GM21528 (cell line): ENCODE results near the gene BANF2.
"Not testable (repeated sequence)": the region's sequence is repeated elsewhere in the genome, so short reads cannot be mapped to it uniquely, and the experiment has no call there.

Experiments
- ATAC-seq: cut with Tn5 transposase; IDR thresholded peaks from one replicate; pipeline ENCODE4 v1.9.1; 2021; ENCODE audit warnings: mild to moderate bottlenecking, moderate library complexity; ENCODE audit not compliant: unreplicated experiment, low FRiP score

BANF2 gene

DNA sequence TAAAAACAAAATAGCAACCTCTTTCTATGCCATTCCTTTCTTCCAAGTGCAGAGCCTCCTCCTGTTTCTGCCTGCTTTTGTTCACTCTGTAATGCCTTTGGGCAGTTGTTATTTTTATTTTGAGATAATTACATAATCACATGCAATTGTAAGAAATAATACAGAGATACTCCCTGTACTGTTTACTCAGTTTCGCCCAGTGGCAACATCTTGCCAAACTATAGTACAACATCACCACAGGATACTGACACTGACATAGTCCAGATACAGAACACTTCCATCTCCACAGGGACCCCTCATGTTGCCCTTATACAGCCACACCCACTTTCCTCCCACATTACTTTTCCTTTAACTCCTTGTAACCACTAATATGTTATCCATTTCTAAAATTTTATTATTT is 59.7 kb downstream of the BANF2 start:
- ATAC-seq, result no peak

DNA sequence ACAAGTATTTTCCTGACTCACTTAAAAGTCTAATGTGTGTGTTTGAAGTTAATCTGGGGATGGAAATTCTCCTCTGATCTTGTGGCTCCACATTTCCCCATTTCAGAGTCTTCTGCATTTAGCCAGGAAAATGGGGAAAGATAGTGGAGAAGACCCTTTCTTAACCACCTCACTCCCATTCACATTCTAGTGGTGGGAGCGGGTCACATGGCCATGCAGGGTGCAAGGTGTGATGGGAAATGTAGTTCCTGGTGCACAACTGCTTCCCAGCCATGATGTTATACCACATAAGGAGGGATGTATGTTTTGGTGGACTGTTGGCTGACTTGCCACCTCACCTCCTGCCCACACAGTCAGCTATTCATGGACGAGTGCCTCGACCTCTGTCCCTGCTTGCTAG is 61.8 kb downstream of the BANF2 start:
- ATAC-seq, result no peak

DNA sequence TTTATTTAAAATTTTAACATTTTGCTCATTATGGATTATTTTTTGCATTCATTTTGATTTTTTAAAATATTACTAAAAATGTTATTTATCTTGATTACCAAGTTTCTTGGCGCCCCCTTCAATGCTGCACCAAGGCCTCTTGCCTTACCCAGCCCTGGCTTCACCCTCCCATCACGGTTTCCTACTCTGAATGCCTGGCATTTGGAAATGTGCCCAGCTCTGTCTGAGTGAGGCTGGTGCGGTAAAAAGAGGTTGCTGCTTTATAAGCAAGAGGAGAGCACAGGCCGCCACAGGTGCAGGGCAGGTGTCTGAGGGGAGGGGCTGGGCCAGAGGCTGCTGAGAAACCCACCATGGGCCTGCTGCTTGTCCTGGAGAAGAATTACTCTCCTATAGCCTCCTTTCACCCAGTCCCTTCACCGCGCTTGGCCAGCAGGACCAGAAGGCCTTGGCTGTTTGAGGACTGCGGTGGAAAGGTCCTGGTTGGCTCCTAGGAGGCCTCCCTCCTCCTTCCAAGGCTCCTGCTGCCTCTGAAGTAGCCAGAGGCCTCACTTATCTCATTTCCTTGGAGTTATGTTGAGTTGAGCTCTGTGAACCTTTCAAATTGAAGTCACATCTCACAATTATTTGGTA is 62.6 kb downstream of the BANF2 start:
- no peak for ATAC-seq

DNA sequence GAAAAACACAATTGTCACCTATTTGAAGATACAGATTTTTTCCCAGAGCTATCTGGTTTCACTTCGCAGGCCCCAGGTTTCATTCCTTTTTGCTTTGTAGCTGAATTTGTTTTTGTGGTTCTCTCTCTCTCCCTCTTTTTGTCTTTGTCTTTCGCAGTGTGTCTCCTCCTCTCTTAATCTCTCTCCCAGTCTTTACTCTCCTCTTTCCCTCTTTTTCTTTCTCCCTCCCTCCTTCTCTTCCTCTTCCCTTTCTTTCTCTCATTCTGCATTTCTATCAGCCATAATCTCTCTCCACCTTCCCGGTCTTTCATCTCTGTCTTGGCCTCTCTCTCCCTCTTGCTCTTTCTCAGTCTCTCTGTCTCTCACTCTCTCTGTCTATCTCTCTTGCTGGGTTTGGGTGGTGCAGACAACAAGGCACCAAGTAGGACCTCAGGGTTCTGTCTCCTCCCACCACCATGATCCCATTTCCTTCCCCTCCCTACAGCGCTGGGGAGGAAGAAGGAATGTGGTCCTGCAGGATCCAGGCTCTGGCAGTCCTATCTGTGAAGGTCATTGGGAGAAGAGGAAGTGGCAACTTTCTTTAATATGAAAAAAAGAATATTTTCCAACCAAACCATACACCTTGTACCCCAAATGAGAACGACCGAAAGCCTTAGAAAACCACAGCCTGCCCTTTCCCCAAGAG is 63.2 kb downstream of the BANF2 start:
- ATAC-seq, result no peak

DNA sequence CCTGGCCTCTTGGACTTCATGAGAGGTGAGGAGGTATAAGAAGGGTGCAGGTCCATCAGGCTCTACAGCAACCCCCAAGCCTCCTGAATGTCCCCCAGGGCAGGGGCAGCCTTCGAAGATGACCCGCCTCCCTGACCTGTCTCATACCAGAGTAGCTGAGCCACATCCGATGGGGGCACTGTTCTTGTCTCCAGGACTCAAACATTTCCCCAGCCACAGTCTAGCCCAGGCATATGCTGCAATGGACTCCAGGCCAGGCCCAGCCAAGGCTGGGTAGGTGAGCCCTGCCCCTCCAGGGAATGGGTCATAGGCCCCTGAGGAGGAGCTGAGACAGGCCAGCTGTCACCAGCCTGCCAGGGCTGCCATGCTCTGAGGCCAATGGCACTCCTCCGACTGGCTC is 65.3 kb downstream of the BANF2 start:
- ATAC-seq, result no peak

DNA sequence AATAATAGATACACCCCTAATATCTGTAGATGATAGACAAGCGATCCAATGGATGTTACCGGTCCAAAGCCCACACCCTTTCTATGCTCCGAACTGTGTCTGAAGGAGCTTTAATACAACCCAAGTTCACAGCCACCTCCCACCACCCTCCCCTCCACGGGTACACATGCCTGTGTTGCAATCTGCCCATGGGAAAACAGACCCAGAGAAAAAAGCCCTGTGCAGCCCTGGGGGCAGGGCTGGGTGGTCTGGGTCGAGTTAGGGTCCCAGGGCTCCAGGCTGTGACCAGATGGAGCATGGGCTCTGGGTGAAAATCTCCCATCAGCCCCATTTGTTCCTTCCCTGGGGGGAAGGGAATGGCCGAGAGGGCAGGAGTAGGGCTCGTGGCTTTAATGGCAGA is 65.8 kb downstream of the BANF2 start:
- no peak for ATAC-seq

DNA sequence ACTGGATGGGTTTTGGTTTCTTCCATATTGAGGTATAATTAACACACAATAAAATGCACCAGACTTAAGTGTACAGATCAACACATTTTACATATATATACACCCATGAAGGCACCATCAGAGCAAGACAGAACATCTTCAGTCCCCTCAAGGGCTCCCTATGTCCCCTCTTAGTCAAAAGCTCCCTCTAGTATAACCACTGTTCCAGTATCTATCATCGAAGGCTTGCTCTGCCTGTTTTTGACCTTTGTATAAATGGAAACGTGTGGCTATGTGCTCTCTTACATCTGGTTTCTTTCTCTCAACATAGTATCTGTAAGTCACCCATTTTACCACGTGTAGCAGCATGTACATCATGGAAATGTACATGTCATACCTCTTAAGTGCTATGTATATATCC is 66.5 kb downstream of the BANF2 start:
- no peak for ATAC-seq

DNA sequence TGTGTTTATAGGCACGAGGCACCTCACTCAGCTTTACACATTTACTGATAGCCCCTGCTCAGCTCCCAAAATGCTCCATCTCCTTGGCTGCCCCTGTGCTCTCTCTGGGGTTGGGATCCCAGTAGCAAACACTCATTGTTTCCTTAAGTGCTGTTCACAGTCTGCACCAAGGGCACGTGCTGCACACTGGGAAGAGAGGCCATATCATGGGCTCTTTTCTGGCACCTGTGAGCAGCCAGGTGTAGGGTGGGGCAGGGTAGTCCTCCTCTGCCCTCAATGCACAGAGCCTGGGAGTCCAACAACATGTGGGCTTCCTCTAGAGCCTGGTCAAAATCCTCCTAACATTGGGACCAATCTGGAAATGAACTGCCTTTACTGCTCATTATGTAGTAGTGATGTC is 67.9 kb downstream of the BANF2 start:
- ATAC-seq, result no peak

DNA sequence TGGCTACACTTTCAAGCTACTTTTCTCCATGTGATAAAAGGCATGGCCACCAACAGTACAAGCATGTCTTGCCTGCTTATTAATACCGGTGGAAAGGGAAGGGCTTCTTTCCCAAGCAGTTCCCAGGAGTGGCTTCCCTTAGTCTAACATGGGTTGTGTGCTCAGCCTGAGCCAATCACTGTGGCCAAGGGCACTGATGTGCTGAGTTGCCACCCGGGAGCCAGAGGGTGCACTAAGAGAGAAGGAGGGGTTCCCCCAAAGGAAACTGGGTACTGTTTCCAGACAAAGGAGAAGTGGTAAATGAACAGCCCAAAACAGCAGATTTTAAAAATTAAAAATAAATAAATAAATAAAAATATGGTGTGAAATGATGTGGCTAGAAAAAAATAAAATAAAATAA is 68.5 kb downstream of the BANF2 start:
- no peak for ATAC-seq

DNA sequence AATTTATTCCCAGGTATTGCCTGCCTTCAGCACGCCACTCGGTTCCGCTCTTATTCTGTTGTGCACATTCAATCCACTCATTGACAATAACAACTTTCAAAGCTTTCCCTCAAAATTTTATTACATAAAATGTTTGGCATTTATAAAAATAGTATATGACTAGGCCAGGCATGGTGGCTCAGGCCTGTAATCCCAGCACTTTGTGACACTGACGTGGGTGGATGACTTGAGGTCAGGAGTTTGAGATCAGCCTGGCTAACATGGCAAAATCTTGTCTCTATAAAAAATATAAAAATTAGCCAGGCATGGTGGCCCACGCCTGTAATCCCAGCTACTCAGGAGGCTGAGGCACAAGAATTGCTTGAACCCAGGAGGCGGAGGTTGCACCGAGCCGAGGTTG is 70.0 kb downstream of the BANF2 start:
- not testable (repeated sequence) for ATAC-seq

DNA sequence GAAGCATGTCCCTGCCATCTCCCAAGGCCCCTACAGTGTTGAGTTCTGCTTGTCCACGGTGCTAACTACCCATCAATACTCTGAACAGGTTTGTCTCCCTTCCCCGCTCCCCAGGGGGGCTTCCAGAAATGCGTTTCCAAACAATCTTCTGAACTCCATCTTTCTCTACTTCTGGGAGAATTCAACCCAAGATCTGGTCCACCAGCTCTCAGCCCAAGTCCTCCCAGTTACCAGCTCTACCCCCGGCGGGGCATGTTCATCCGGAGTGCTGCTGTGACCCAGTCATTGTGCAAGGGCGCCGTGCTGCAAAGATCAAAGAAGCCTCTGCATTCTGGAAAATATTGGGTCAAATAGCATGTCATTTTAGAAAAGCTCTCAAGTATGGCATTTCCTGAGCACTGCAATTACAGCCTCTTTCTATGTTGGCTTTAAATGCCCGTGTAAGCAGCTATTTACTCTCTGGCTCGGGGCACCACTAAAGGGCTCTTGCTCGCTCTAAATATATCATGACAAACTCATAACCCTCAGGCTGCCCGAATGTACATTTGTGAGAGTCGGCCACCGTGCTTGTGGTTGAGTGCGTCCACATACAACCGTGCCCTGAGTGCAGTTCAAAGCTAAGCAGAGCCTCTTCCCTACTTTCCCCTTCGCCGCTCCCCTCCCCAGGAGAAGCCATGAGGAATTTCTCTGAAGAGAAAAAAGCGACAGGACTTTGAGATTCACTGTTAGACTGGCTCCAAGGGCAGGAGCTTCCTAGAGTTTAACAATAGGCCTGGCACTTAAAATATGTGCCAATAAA is 71.6 kb downstream of the BANF2 start:
- ATAC-seq, result no peak

DNA sequence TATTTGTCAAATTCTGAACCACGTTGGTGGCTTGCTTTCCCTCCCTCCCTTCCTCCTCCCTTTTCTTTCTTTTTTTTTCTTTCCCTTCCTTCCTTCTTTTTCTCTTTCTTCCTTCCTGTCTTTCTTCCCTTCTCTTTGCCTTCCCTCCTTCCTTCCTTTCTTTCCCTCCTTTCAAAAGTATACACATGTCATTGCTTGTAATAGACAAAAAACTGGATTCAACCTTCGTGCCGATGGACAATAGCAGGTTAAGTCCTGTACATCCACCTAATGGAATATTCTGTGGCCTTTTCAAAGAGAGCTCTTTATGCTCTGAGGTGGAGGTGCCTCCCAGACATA is 72.2 kb downstream of the BANF2 start:
- no peak for ATAC-seq

DNA sequence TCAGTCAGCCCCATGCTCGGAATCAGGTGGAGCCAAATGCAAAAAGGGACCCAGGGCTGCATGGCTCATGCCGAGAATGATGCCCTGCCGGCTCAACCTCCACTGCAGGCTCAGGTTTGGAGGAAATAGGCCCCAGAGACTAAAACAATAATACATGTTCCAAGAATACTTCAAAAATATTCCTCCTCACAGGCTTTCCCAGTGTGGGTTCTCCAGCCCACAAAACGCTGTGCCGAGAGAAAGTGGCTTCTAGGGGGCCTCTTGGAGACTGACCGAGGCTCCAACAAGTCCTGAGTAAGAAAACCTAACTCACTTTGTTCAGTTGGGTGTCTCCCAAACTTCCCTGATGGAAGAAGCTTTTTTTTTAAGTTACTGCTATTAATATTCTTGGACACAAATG is 73.9 kb downstream of the BANF2 start:
- ATAC-seq, result no peak

DNA sequence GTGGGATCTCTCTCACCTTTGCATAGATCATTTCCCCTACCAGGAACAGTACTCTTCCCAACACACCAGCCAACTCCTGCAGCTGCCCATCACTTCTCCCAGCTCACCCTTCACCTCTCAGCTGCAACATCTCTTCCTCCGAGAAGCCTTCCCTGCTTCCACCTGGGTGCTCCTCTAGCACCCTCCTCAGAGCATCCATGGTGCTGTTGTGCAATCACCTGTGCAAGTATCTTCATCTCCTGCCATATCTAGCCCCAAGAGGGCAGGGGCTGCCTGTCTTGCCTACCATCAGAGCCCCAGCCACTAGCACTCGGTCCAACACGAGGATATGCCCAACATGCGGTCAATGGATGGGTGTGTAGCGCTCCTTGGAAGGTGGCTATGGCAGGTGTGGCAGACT is 75.8 kb downstream of the BANF2 start:
- ATAC-seq, result no peak

DNA sequence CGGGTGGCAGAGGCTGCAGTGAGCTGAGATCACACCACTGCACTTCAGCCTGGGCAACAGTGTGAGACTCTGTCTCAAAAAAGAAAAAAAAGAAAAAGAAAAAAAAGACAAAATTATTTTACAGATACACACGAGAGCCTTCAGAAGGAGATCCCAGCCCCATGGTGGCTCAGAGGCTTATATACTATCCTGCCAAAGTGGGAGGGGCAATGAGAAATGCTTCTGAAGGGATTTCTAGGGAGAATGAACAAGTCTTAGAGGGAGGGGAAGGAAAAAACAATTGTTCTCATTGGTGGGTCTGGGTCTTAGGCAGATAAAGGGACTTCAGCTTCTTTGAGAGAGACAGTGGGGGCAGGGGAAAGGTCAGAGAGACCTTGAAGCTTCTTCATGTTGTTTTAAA is 76.8 kb downstream of the BANF2 start:
- no peak for ATAC-seq

DNA sequence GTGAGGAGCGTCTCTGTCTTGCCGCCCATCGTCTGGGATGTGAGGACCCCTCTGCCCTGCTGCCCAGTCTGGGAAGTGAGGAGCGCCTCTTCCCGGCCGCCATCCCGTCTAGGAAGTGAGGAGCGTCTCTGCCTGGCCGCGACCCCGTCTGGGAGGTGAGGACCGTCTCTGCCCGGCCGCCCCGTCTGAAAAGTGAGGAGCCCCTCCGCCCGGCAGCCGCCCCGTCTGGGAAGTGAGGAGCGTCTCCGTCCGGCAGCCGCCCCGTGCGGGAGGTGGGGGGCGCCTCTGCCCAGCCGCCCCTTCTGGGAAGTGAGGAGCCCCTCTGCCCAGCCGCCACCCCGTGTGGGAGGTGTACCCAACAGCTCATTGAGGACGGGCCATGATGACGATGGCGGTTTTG is 79.2 kb downstream of the BANF2 start:
- not testable (repeated sequence) for ATAC-seq

DNA sequence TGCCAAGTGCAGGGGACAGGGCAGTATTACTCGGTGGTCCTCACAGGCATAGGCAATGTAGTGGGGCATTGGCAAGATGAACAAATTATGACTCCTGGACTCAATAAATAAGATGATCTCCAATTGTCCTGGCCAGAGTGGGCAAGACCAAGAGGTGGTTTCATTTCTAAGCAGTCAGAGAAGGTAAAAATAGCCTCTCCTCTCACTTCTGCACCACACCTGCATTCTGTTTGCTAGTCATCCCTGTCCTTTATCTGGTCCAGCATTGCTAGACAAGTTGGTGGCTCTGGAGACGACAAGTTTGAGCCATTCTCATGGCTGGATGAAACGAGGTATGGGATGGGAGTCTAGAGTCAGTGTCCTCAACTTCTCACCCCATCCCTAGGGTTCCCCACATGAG is 83.0 kb downstream of the BANF2 start:
- ATAC-seq, result no peak

DNA sequence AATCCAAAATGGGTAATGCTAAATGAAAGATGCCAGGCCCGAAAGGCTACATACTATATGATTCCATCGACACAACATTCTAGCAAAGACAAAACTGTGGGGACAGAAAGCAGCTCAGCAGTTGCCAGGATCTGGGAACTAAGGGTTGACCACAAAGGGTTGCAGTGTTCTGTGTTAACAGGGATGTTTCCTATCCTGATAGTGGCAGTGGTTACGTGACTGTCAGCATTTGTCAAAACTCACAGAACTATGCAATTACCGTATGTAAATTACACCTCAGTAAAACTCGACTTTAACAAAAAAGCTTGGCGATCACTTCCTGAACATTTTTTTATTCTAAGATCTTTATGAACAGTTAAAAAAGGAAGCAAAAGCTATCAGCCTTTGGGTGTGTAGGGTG is 83.9 kb downstream of the BANF2 start:
- ATAC-seq, result no peak

DNA sequence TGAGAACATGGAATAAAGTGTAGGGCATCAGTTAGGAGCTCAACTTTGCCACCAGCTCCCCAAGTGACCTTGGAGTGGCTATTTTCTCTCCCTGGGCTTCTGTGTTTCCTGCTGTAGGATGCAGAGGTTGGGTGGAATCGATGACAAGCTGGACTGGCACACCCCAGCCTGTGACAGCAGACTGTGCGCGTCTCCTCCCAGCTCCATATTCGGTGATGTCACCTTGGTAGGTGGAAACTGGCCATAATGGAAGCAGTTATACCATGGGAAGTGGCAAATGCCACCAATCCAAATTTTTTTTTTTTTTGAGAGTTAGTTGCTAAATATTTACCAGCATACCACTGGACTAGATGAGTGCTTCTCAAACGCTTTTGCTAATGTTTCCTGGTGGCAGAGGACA is 85.2 kb downstream of the BANF2 start:
- ATAC-seq, result no peak
